Fibroblast of lung (primary cell): ENCODE measurements around the gene TJP3.

Source experiments
- EZH2 ChIP-seq: IDR thresholded peaks from 2 replicates; pipeline ENCODE4 v1.5.1; 2012; ENCODE audit warnings: low read length, control low read depth, mild to moderate bottlenecking; ENCODE audit errors: missing control alignments
- TF ChIP-seq, protein P1 (sequence below), 2 donors: IDR thresholded peaks in 1 of 2; conservative IDR thresholded peaks in 1 of 2; 1 replicate in 1 of 2; 2 replicates in 1 of 2; pipeline ENCODE4 v1.5.1; 2011 to 2012; ENCODE audit warnings: low read length in 2 of 2, control low read depth in 1 of 2, inconsistent platforms in 1 of 2, low read depth in 1 of 2, mild to moderate bottlenecking in 1 of 2

DNA sequence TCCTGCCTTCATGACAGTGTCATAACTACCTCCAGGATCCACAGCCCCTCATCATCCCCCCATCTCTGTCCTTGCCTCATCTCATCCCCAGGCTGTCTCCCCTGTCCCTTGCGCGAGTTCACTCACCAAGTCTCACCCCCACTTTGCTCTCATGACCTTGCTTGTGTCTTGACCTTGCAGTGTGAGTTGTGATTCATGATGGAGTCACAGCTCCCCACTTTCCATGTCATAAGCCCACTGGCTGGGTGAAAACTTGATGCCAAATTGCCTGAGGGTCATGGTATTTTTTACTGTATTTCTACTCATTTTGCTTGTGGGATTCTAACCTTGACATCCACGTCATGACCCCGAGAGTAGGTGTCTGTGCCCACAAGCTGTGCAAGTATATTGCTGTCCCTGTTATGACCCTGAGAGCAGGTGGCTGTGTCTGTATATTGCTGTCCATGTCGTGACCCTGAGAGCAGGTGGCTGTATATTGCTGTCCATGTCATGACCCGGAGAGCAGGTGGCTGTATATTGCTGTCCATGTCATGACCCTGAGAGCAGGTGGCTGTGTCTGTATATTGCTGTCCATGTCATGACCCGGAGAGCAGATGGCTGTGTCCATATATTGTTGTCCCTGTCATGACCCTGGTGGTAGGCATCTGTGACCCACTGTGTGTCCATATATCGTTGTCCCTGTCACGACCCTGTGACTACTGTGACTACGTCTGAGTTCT lies 29.5 kb downstream of the TJP3 start:
- TF ChIP-seq, protein P1, sequence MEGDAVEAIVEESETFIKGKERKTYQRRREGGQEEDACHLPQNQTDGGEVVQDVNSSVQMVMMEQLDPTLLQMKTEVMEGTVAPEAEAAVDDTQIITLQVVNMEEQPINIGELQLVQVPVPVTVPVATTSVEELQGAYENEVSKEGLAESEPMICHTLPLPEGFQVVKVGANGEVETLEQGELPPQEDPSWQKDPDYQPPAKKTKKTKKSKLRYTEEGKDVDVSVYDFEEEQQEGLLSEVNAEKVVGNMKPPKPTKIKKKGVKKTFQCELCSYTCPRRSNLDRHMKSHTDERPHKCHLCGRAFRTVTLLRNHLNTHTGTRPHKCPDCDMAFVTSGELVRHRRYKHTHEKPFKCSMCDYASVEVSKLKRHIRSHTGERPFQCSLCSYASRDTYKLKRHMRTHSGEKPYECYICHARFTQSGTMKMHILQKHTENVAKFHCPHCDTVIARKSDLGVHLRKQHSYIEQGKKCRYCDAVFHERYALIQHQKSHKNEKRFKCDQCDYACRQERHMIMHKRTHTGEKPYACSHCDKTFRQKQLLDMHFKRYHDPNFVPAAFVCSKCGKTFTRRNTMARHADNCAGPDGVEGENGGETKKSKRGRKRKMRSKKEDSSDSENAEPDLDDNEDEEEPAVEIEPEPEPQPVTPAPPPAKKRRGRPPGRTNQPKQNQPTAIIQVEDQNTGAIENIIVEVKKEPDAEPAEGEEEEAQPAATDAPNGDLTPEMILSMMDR (conservative IDR thresholded peaks at IDR 0.05 in 1 of 2, IDR thresholded peaks at IDR 0.05 in 1 of 2; ENCODE audit: low read depth in 1 of 2, low read length in 2 of 2), result no peak
- TF ChIP-seq EZH2, result no peak
